ENCODE results near the gene COL10A1. TPM values are rescaled to one million over a fixed set of nuclear protein-coding genes. Genes with fewer than 3 reads are reported as not detected.
A peak's percentile ranks its signal among the peaks of the same experiment; 100 is the strongest.

Gene COL10A1
- total and polyA plus RNA-seq, 2 of the 4 experiments (the other 2 are of a cell fraction): 0.05 TPM; not detected in 1

DNA sequence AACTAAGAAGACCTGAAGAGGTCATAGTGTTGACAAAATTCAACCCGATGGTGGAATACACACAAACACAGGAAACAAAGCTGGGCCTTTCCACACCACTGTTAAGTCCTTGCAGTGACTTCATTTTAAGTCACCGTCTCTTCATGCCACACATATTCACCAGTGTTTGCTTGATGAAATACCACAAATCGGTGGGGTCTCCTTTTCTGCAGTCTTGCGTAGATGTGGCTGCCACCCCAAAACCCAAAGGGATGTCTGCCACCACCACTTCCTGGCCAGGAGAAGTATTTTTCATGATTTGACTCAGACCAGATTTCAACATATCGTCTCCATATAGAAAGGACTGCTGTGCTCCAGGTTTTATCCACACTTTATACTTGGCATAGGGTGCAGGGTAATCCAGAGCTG is 11.0 kb upstream of the COL10A1 start:
- Histone ChIP-seq H4K5ac (ENCODE audit: low read depth, low read length) (no peak overlapping the region), H2BK15ac (ENCODE audit: low read depth, low read length) (no peak overlapping the region), H4K91ac (ENCODE audit: insufficient read depth, low read depth, low read length) (no peak overlapping the region), H3K23ac (ENCODE audit: low read depth, low read length) (no peak overlapping the region), H2AK5ac (ENCODE audit: low read depth, low read length) (no peak overlapping the region), H2BK120ac (ENCODE audit: low read depth, low read length) (no peak overlapping the region), H3K4me2 (ENCODE audit: low read depth, low read length) (no peak overlapping the region), H4K8ac (ENCODE audit: low read depth in 2 of 2, low read length in 2 of 2) (no peak overlapping the region), H3K27me3 (ENCODE audit: control insufficient read depth, insufficient read depth, low read length) (no peaks in the 10 kb centered on the region), H3K4ac (ENCODE audit: low read depth, low read length) (no peak overlapping the region), H2AFZ (replicated peaks; ENCODE audit: low read length, poor library complexity) (no peak overlapping the region), H3K9me1 (ENCODE audit: insufficient read depth, low read length) (no peaks in the 10 kb centered on the region; the same call in 1 of the 2 replicates), H3K4me3 (ENCODE audit: insufficient read depth, low read depth, low read length) (no peak overlapping the region), H3K4me1 (ENCODE audit: control insufficient read depth, insufficient read depth, low read length) (no peaks in the 10 kb centered on the region), H3K56ac (ENCODE audit: extremely low read depth, insufficient read depth, low read length) (no peak overlapping the region), H4K20me1 (ENCODE audit: insufficient read depth, low read length) (no peaks in the 10 kb centered on the region), H2BK5ac (ENCODE audit: low read depth, low read length, poor library complexity, severe bottlenecking) (no peak overlapping the region), H3K36me3 (ENCODE audit: control insufficient read depth, insufficient read depth, low read length) (peaks cover 2% of the 10 kb centered on the region; the same call in 1 of the 2 replicates), H2AK9ac (replicated peaks; ENCODE audit: low read depth, low read length, poor library complexity) (no peak overlapping the region), H3K9me3 (ENCODE audit: control insufficient read depth, insufficient read depth, low read length) (no peaks in the 10 kb centered on the region), H2BK20ac (ENCODE audit: low read depth, low read length) (no peak overlapping the region), H3K79me1 (ENCODE audit: low read depth in 1 of 2, low read length in 2 of 2) (no peaks in the 10 kb centered on the region), H3K9ac (ENCODE audit: low read depth, low read length) (no peak overlapping the region), H3K27ac (ENCODE audit: insufficient read depth, low read length) (no peak overlapping the region), H3K18ac (ENCODE audit: low read depth, low read length) (no peak overlapping the region), H3K14ac (replicated peaks; ENCODE audit: low read depth, low read length) (0 out of 2 replicates have a peak overlapping the region, but pooled peaks have one; percentile 35)
- CTCF ChIA-PET: no interaction called here
- POLR2A ChIA-PET (ENCODE audit: unreplicated experiment): no interaction called here
- in situ Hi-C loops (cut with MboI; ENCODE audit: low sequenced_read_pairs) (no loop called here), dilution Hi-C loops (cut with HindIII; ENCODE audit: low sequenced_read_pairs, unreplicated experiment) (no loop called here), intact Hi-C loops (cut with micrococcal nuclease) (no loop called here)
- ATAC-seq (ENCODE audit: low read depth) (no peak), DNase-seq (no peak)
- no TSS peak for BruUV-seq (replicated peaks)
- no peak for TF ChIP-seq MAFK (IDR thresholded peaks at IDR 0.05; ENCODE audit: low read depth, low read length)
- no peak for TF ChIP-seq RFX5 (IDR thresholded peaks at IDR 0.05; ENCODE audit: low read depth, low read length)
- TF ChIP-seq ELK1 (IDR thresholded peaks at IDR 0.05; ENCODE audit: borderline replicate concordance, low read depth, low read length): no peak
- TF ChIP-seq, protein P1, sequence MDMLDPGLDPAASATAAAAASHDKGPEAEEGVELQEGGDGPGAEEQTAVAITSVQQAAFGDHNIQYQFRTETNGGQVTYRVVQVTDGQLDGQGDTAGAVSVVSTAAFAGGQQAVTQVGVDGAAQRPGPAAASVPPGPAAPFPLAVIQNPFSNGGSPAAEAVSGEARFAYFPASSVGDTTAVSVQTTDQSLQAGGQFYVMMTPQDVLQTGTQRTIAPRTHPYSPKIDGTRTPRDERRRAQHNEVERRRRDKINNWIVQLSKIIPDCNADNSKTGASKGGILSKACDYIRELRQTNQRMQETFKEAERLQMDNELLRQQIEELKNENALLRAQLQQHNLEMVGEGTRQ (IDR thresholded peaks at IDR 0.05; ENCODE audit: low read depth, low read length): no peak
- no peak for TF ChIP-seq NFE2L2 (IDR thresholded peaks at IDR 0.05; ENCODE audit: low read depth, low read length)
- TF ChIP-seq CEBPB (IDR thresholded peaks at IDR 0.05; ENCODE audit: low read depth, low read length): no peak
- TF ChIP-seq MAZ (IDR thresholded peaks at IDR 0.05; ENCODE audit: borderline replicate concordance, low read depth, low read length): no peak
- no peak for TF ChIP-seq CHD1 (IDR thresholded peaks at IDR 0.05; ENCODE audit: low read depth, low read length)
- TF ChIP-seq BHLHE40 (IDR thresholded peaks at IDR 0.05; ENCODE audit: low read depth, low read length): no peak
- TF ChIP-seq RAD21 (IDR thresholded peaks at IDR 0.05; ENCODE audit: low read length): no peak
- TF ChIP-seq MXI1 (IDR thresholded peaks at IDR 0.05; ENCODE audit: borderline replicate concordance, low read depth, low read length): no peak
- 82% methylated on average over 4 of the region's 5 CpGs; no CpG with 5 or more reads in 1 of the 2 experiments for WGBS, 2 experiments (ENCODE audit: extremely low coverage in 2 of 2, insufficient read length in 1 of 2)
